Body of pancreas (tissue), 4 donors: ENCODE data around the gene CENATAC. TPM values are rescaled to one million over a fixed set of nuclear protein-coding genes. Genes with fewer than 3 reads are reported as not detected.

Experiments
- ATAC-seq: fragments of 150-250 bp; one replicate; pipeline ENCODE4 v1.9.1; 2016
- DNase-seq, 4 donors: peaks; one replicate each; pipeline ENCODE4 v3.0.0-alpha.2; 2019
- H3K27ac ChIP-seq, 4 donors: fragments of 200-600 bp; sonication (generic); 1 replicate in 3 of 4; 2 replicates in 1 of 4; pipeline versions ENCODE4 v1.5.1 to v1.6.1; 2016 to 2019; ENCODE audit warnings: mild to moderate bottlenecking in 1 of 4, mixed read lengths in 1 of 4, moderate library complexity in 1 of 4
- H3K27me3 ChIP-seq, 2 donors: fragments of 200-600 bp; sonication (generic); one replicate each; pipeline ENCODE4 v1.6.0; 2016; ENCODE audit warnings: mild to moderate bottlenecking in 1 of 2
- H3K36me3 ChIP-seq, 2 donors: fragments of 200-600 bp; sonication (generic); replicated peaks in 1 of 2; 2 replicates each; pipeline ENCODE4 v1.5.1; 2016; ENCODE audit warnings: low read depth in 2 of 2; ENCODE audit not compliant: insufficient read depth in 1 of 2
- H3K4me1 ChIP-seq: fragments of 200-600 bp; sonication (generic); one replicate; pipeline ENCODE4 v1.6.0; 2016
- H3K4me3 ChIP-seq, 2 donors: fragments of 200-600 bp; sonication (generic); 1 replicate in 1 of 2; 2 replicates in 1 of 2; pipeline ENCODE4 v1.5.1; 2016 to 2019
- H3K9me3 ChIP-seq, 3 donors: fragments of 200-600 bp; sonication (generic); 1 replicate in 2 of 3; 2 replicates in 1 of 3; pipeline ENCODE4 v1.5.1; 2016
- CTCF ChIP-seq, 7 experiments: fragments of 450-650 bp in 4 of 7; fragments of 200-600 bp in 3 of 7; sonication (generic) in 3 of 7; IDR thresholded peaks; one replicate each; pipeline ENCODE4 v1.5.1; 2016 to 2019; ENCODE audit warnings: antibody characterized with exemption in 7 of 7
- POLR2A ChIP-seq, 3 donors: fragments of 450-650 bp; IDR thresholded peaks; one replicate each; pipeline ENCODE4 v1.6.1; 2016; ENCODE audit warnings: antibody characterized with exemption in 3 of 3, mild to moderate bottlenecking in 2 of 3
- WGBS, 2 donors: methylation state at CpG; one replicate each; pipeline ENCODE4 v1.1.5; 2017; 5-methylcytosine and 5-hydroxymethylcytosine counted together
- intact Hi-C: fragments of 100-400 bp; cut with DNase I; formaldehyde crosslinking; loops from one replicate; pipeline ENCODE4 v1.15.1; 2023
- total RNA-seq, 2 donors: library from RNA; depleted of rRNA; stranded (reverse); fragments of >200 nt; gene quantifications; one replicate each; pipeline ENCODE4 v1.1.0, GENCODE V29; 2016

CENATAC gene
- total RNA-seq, 2 donors from 2014 or later, result 68.7 to 95.9 TPM

GRCh38 chr11:119025978-119026766 is 28.2 kb downstream of the CENATAC start:
- Histone ChIP-seq H3K4me3 (no peak overlapping the region), H3K27ac (peak overlapping the region in 3 of 4 donors; percentile 4 to 95 (median 88)), H3K4me1 (peaks cover 85% of the 10 kb centered on the region), H3K36me3 (peaks cover 0 to 2% of the 10 kb centered on the region in 2 donors), H3K9me3 (no peaks in the 10 kb centered on the region), H3K27me3 (no peaks in the 10 kb centered on the region)
- no peak for DNase-seq
- WGBS, 2 donors, result 72 to 79% methylated on average over 15 to 16 of the region's 16 CpGs
- intact Hi-C loops, result no loop called here
- TF ChIP-seq CTCF (IDR thresholded peaks at IDR 0.05) (no peak), POLR2A (IDR thresholded peaks at IDR 0.05) (no peak)
- no peak for ATAC-seq

GRCh38 chr11:119026970-119027369 is 29.0 kb downstream of the CENATAC start:
- Histone ChIP-seq H3K9me3 (no peaks in the 10 kb centered on the region), H3K27ac (peak overlapping the region in 3 of 4 donors; percentile 4 to 95 (median 88)), H3K27me3 (no peaks in the 10 kb centered on the region), H3K4me1 (peaks cover 79% of the 10 kb centered on the region), H3K4me3 (no peak overlapping the region), H3K36me3 (peaks cover 0 to 2% of the 10 kb centered on the region in 2 donors)
- ATAC-seq (no peak), DNase-seq (no peak)
- intact Hi-C loops, result no loop called here
- TF ChIP-seq CTCF (IDR thresholded peaks at IDR 0.05), result no peak
- no peak for TF ChIP-seq POLR2A (IDR thresholded peaks at IDR 0.05)
- 50 to 60% methylated on average over 2 of the region's 2 CpGs for WGBS, 2 donors

- Histone ChIP-seq H3K27ac (peak overlapping the region in 3 of 4 donors; percentile 88 to 95 (median 91)), H3K36me3 (peaks cover 0 to 2% of the 10 kb centered on the region in 2 donors), H3K9me3 (no peaks in the 10 kb centered on the region), H3K4me1 (peaks cover 73% of the 10 kb centered on the region), H3K4me3 (no peak overlapping the region), H3K27me3 (no peaks in the 10 kb centered on the region)
- intact Hi-C loops, result no loop called here
- peak in 1 of 4 donors; percentile 12 for DNase-seq
- TF ChIP-seq CTCF (IDR thresholded peaks at IDR 0.05) (no peak), POLR2A (IDR thresholded peaks at IDR 0.05) (no peak)
- no peak for ATAC-seq
- 84 to 88% methylated on average over 2 to 9 of the region's 9 CpGs for WGBS, 2 donors
Measured at GRCh38 chr11:119027561-119028345, 29.8 kb downstream of the CENATAC start.

GRCh38 chr11:119028346-119029068 is 30.6 kb downstream of the CENATAC start:
- H3K4me3 ChIP-seq, result peak overlapping the region in 1 of 2 donors; percentile 6
- DNase-seq, result peak in 3 of 4 donors; percentile 17 to 35 (median 34)

More at GRCh38 chr11:119028346-119029068, 30.6 kb downstream of the CENATAC start:
- H3K27me3 ChIP-seq, result no peaks in the 10 kb centered on the region
- no peaks in the 10 kb centered on the region for H3K9me3 ChIP-seq
- intact Hi-C loops, result no loop called here
- no peak for ATAC-seq
- peak overlapping the region; percentile 88 to 95 (median 93) for H3K27ac ChIP-seq
- H3K4me1 ChIP-seq, result peaks cover 66% of the 10 kb centered on the region
- no peak for TF ChIP-seq CTCF (IDR thresholded peaks at IDR 0.05)
- no peak for TF ChIP-seq POLR2A (IDR thresholded peaks at IDR 0.05)
- WGBS, 2 donors, result 30 to 37% methylated on average over 6 to 9 of the region's 9 CpGs
- peaks cover 0 to 2% of the 10 kb centered on the region in 2 donors for H3K36me3 ChIP-seq
